Heart right ventricle (tissue), 16 donors: Measurements from ENCODE around the gene SRMS. TPM values are rescaled to one million over a fixed set of nuclear protein-coding genes. Genes with fewer than 3 reads are reported as not detected.

ENCODE experiments used
- ATAC-seq, 8 donors: fragments of 200-7000 bp; cut with Tn5 transposase; one replicate each; pipeline ENCODE4 v1.9.1; 2020; ENCODE audit warnings: mild to moderate bottlenecking in 8 of 8, moderate library complexity in 8 of 8, moderate number of reproducible peaks in 1 of 8
- DNase-seq, 2 donors: peaks; one replicate each; pipeline ENCODE4 v3.0.0-alpha.2; 2020
- H3K27ac ChIP-seq, 10 donors: fragments of 200-600 bp; sonication (generic) in 2 of 10; one replicate each; pipeline versions ENCODE4 v1.5.0 to v1.8.0; 2020 to 2022; ENCODE audit warnings: mild to moderate bottlenecking in 3 of 10
- H3K27me3 ChIP-seq, 7 donors: fragments of 200-600 bp; one replicate each; pipeline ENCODE4 v1.8.0; 2021 to 2022; ENCODE audit warnings: mild to moderate bottlenecking in 2 of 7
- H3K36me3 ChIP-seq, 9 donors: fragments of 200-600 bp; sonication (generic) in 1 of 9; one replicate each; pipeline versions ENCODE4 v1.5.0 to v1.8.0; 2020 to 2022; ENCODE audit warnings: mild to moderate bottlenecking in 2 of 9
- H3K4me1 ChIP-seq, 9 donors: fragments of 200-600 bp; sonication (generic) in 1 of 9; one replicate each; pipeline versions ENCODE4 v1.5.0 to v1.8.0; 2020 to 2022; ENCODE audit warnings: mild to moderate bottlenecking in 4 of 9
- H3K4me3 ChIP-seq, 10 donors: fragments of 200-600 bp; sonication (generic) in 2 of 10; one replicate each; pipeline versions ENCODE4 v1.5.0 to v1.8.0; 2020 to 2022; ENCODE audit warnings: mild to moderate bottlenecking in 7 of 10, moderate library complexity in 2 of 10
- H3K9me3 ChIP-seq, 11 donors: fragments of 200-600 bp in 10 of 11; sonication (generic) in 2 of 11; one replicate each; pipeline versions ENCODE4 v1.5.0 to v1.8.0; 2013 to 2022; ENCODE audit warnings: mild to moderate bottlenecking in 2 of 11, control low read depth in 1 of 11, moderate library complexity in 1 of 11
- CTCF ChIP-seq, 9 donors: fragments of 200-600 bp; sonication (generic) in 2 of 9; IDR thresholded peaks; one replicate each; pipeline versions ENCODE4 v1.5.0 to v1.8.0; 2021 to 2022; ENCODE audit warnings: antibody characterized with exemption in 9 of 9, mild to moderate bottlenecking in 5 of 9, moderate library complexity in 1 of 9
- WGBS, 2 donors: extraction: QIAGEN DNeasy Blood & Tissue Kit; methylation state at CpG; one replicate each; pipeline ENCODE4 v1.1.7; 2013; ENCODE audit warnings: inconsistent platforms in 1 of 2; 5-methylcytosine and 5-hydroxymethylcytosine counted together
- intact Hi-C, 10 donors: fragments of 100-400 bp; cut with DNase I; formaldehyde crosslinking; loops; one replicate each; pipeline versions ENCODE4 v1.11.1 to v1.14.2; 2022
- polyA plus RNA-seq, 2 donors: library from polyadenylated mRNA; stranded (reverse); fragments of 200-250 nt; gene quantifications; one replicate each; pipeline ENCODE4 v1.2.3, GENCODE V29; 2013
- total RNA-seq, 10 donors: library from RNA; stranded (reverse); fragmentation: NEBNext Ultra II Directional in 3 of 10; extraction: Animal tissue kit (Norgen Biotek cat#: 25700) in 3 of 10; gene quantifications; one replicate each; pipeline versions ENCODE4 v1.2.1 to v1.2.4, GENCODE V29; 2021 to 2023
- donor health status: Arrhythmogenic right ventricular cardiomyopathy.
- donor health status: ischemic (EF 13 %, LVEDD 7.1; RV severe dilation, severe dysfunction).
- donor health status: healthy with polysubstance abuse.
- donor health status: DM: no; HTN: yes; CAD: no.
- donor health status: DM: no; HTN: no; CAD: no.
- donor health status: ischemic (EF 25% LVEDD 6.9; RV normal size, moderate dysfunction).
- donor health status: ischemic (EF 25% LVEDD 5.7; RV mildly dilated, moderate dysfunction).
- donor health status: healthy.
- donor health status: DM: yes; HTN: yes; CAD: no.
- donor health status: Ischemic cardiomyopathy.
- donor health status: ischemic (EF 35%, LVEDD 5.7; RV mildly dilated, moderate dysfunction).
- donor health status: nonischemic (EF 11% LVEDD 7.7; RV severe dilation, severe dysfunction).
- donor health status: DM: yes; HTN: yes; CAD: no.
- donor health status: PGD.
- donor health status: ischemic (EF 29% LVEDD 5.4; RV normal size, mild dysfunction).
- donor health status: nonischemic (EF 23%, LVEDD 6.1; RV moderate dilation, normal function).

The SRMS gene
- total and polyA plus RNA-seq, 12 donors = not detected

- intact Hi-C loops = no loop called here
- H3K36me3 ChIP-seq = peaks cover 6 to 94% (median 60%) of the 10 kb centered on the region in 9 donors
- WGBS, 2 donors = 95 to 97% methylated on average over 62 of the region's 62 CpGs
These were observed 16.7 kb upstream of the SRMS start for GRCh38 chr20:63564036-63564810.

GRCh38 chr20:63563225-63563935 is 15.8 kb upstream of the SRMS start:
- Histone ChIP-seq H3K36me3 (peaks cover 6 to 95% (median 60%) of the 10 kb centered on the region in 9 donors), H3K9me3 (no peaks in the 10 kb centered on the region), H3K27me3 (peaks cover 0 to 16% (median 0%) of the 10 kb centered on the region in 7 donors), H3K4me1 (peaks cover 0 to 17% (median 0%) of the 10 kb centered on the region in 9 donors), H3K4me3 (no peak overlapping the region), H3K27ac (no peak overlapping the region)
- no peak for TF ChIP-seq CTCF (IDR thresholded peaks at IDR 0.05)
- DNase-seq = no peak
- 95% methylated on average over 55 of the region's 55 CpGs for WGBS, 2 donors
- no peak for ATAC-seq
- intact Hi-C loops = no loop called here

More at GRCh38 chr20:63564036-63564810, 16.7 kb upstream of the SRMS start:
- no peak for ATAC-seq
- Histone ChIP-seq H3K27ac (no peak overlapping the region), H3K4me3 (no peak overlapping the region), H3K27me3 (peaks cover 0 to 17% (median 0%) of the 10 kb centered on the region in 7 donors), H3K4me1 (peaks cover 0 to 26% (median 0%) of the 10 kb centered on the region in 9 donors), H3K9me3 (no peaks in the 10 kb centered on the region)
- TF ChIP-seq CTCF (IDR thresholded peaks at IDR 0.05) = no peak
- DNase-seq = no peak

GRCh38 chr20:63562461-63563224 is 15.1 kb upstream of the SRMS start:
- ATAC-seq = no peak
- DNase-seq = no peak
- Histone ChIP-seq H3K36me3 (peaks cover 6 to 95% (median 60%) of the 10 kb centered on the region in 9 donors), H3K27me3 (peaks cover 0 to 16% (median 0%) of the 10 kb centered on the region in 7 donors), H3K9me3 (no peaks in the 10 kb centered on the region), H3K4me3 (no peak overlapping the region), H3K4me1 (peaks cover 0 to 10% (median 0%) of the 10 kb centered on the region in 9 donors), H3K27ac (no peak overlapping the region)
- no peak for TF ChIP-seq CTCF (IDR thresholded peaks at IDR 0.05)
- intact Hi-C loops = no loop called here
- WGBS, 2 donors = 92 to 95% methylated on average over 54 of the region's 54 CpGs
